GM19467 (cell line): ENCODE data around the gene CORO1A.
"Not testable (repeated sequence)": the region's sequence is repeated elsewhere in the genome, so short reads cannot be mapped to it uniquely, and the experiment has no call there.

Source experiments
- ATAC-seq: cut with Tn5 transposase; IDR thresholded peaks from one replicate; pipeline ENCODE4 v1.9.1; 2021; ENCODE audit warnings: mild to moderate bottlenecking, moderate library complexity; ENCODE audit not compliant: unreplicated experiment

The CORO1A gene

DNA sequence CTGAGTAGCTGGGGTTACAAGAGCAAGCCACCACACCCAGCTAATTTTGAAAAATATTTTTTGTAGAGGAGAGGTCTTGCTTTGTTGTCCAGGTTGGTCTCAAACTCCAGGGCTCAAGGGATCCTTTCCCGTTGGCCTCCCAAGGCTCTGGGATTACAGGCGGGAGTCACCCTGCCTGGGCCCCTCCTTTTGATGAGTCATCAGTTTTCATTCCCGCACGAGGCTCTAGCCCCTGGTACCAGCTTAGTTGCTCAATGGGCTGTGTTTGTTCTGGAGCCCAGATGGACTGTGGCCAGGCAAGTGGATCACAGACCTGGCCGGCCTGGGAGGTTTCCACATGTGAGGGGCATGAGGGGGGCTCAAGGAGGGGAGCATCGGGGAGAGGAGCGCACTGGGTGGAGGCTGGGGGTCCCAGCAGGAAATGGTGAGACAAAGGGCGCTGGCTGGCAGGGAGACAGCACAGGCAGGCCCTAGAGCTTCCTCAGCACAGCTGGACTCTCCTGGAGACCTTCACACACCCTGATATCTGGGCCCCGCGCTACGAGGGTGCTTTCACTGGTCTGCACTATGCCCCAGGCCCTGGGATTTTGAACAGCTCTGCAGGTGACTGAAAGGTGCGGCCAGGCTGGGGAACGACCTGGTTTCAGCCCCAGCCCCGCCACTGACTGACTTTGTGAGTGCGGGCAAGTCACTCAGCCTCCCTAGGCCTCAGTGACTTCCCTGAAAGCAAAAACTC lies 16.4 kb downstream of the CORO1A start:
- ATAC-seq = not testable (repeated sequence)

DNA sequence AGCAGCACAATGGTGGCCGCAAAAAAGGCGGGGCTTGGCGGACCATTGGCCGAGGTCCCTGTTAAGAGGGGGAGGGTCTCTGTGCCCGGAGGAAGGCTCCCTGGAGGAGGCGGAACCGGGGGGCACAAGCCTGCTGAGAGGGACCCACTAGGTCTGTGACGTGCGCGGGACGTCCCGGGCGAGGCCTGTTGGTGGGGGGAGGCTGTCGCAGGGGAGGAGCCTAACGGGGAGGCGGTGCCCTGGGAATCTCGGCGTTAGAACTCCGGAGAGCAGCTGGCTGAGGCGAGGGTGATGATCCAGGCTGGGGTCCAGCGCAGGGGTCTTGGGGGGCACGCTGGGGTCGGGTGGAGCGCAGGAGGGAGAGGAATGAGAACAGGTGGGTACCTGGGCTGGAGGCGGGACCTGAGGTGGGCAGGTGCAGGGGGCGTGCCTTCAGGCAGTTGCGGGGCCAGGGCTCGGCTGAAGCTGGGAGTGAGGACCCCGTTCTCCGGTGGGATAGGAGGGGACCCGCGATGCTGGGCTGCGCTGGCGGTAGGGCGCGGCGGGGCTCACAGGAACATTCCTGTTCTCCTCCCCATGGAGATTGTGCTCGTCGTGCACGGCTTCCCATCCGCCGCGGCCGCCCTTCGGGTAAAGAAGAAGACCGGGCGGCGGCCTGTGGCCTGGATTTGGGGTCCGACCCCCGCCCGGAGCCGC lies 22.3 kb downstream of the CORO1A start:
- not testable (repeated sequence) for ATAC-seq

DNA sequence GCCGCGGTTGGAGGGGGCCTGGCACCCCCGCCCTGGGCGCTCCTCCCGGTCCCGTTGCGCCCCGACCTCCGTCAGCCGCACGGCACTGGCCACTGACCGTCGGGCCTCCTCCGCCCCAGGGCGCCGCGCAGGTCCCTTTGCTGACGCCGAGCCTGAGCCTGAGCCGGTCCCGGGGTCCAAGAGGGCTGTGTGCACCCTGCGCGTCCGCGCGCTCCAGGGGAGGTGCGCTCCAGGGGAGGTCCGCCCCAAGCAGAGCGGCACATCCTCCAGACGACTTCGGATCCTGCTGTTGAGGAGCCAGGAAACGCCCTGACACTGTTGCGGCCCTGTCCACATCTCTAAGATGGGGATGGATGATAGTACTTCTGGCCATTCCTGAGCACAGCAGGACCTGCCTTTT lies 22.9 kb downstream of the CORO1A start:
- ATAC-seq = not testable (repeated sequence)

DNA sequence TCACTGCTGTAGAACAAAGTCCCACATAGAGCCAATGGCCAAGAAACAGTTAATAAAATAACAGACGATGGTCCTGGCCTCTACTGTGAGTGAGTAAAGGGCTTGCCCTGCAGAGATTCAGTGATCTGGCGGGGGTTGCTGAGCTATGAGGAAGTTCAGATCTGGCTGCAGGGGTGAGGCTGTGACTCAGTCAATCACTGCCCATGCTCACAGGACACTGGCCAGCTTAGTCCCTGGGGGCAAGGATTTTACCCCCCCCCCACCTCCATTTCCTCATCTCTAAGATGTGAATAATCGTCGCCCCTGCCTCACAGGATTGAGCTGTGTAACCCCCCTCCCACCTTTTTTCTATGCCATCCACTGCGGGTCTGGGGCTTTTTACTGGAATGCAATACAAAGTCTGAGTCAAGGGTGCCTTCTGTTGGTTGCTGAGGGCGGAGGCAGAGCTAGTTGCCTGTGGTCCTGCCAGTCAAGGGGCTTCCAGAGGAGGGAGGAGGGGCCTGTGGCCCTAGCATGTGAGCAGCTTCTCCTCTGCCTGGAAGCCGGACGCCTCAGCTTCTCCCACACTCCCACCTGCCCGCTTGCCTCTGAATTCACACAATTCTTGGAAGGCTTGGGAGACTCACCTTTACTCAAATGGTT lies 23.8 kb downstream of the CORO1A start:
- ATAC-seq = not testable (repeated sequence)

DNA sequence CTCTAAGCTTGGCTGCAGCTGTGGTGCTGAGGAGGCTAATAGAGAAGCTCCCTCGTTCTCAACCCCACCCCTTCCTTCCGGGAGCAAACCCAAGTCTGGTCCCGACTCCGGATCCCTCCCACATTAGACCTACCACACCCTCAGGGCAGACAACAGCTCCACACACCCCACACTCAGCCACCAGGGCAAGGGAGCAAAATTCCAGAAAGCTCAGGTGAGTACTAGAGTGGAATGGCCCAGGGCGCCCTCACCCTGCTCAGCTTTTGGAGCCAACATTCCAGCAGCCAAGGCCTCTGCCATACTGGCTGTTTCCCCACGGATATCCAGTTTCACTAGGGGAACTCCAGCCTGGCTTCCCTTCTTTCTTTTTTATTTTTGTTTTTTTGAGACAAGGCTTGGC lies 25.6 kb downstream of the CORO1A start:
- not testable (repeated sequence) for ATAC-seq

DNA sequence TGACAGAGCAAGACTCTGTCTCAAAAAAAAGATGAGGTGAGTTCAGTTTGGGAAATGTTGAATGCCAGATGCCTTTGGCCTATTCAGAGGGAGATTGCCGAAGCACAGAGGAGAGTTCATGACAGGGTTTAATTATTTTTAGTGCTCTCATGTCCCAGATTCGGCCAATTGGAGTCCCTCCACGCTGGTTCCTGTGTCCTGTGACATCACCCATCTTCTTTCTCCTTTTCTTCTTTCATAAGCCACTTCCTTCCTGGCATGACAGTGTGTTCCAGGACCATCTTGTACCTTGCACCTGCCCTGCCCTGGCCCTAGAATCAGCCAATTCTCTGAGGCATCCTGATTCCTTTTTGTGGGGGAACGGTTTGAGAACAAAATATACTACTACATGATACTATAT lies 28.0 kb downstream of the CORO1A start:
- ATAC-seq = not testable (repeated sequence)

DNA sequence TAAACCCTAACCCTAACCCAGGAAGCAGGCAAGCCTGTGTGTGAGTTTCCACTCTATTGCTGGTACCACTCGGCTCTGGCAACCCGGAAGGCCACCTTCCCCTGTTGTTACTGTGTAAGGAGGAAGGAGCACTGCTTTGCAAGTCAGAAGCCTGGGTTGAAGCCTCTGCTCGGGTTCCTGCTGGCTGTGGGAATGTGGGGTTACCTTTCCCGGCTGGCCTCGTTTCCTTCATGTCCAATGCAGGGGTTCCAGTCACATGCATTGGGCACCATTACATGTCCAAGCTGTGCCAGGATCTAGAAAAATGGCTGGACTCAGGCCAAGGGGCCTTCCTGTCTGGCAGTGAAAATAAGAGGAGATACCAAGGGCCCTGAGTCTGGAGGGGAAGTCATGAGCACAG lies 33.7 kb downstream of the CORO1A start:
- ATAC-seq = not testable (repeated sequence)
